ENCODE data around the gene CCDC17.

- TF ChIP-seq ZNF114 (CRISPR knock-in tag; IDR thresholded peaks at IDR 0.05) = no peak
- no peak for TF ChIP-seq CTCF (conservative IDR thresholded peaks at IDR 0.05; ENCODE audit: low read depth in 2 of 2)
- TF ChIP-seq, protein P1, sequence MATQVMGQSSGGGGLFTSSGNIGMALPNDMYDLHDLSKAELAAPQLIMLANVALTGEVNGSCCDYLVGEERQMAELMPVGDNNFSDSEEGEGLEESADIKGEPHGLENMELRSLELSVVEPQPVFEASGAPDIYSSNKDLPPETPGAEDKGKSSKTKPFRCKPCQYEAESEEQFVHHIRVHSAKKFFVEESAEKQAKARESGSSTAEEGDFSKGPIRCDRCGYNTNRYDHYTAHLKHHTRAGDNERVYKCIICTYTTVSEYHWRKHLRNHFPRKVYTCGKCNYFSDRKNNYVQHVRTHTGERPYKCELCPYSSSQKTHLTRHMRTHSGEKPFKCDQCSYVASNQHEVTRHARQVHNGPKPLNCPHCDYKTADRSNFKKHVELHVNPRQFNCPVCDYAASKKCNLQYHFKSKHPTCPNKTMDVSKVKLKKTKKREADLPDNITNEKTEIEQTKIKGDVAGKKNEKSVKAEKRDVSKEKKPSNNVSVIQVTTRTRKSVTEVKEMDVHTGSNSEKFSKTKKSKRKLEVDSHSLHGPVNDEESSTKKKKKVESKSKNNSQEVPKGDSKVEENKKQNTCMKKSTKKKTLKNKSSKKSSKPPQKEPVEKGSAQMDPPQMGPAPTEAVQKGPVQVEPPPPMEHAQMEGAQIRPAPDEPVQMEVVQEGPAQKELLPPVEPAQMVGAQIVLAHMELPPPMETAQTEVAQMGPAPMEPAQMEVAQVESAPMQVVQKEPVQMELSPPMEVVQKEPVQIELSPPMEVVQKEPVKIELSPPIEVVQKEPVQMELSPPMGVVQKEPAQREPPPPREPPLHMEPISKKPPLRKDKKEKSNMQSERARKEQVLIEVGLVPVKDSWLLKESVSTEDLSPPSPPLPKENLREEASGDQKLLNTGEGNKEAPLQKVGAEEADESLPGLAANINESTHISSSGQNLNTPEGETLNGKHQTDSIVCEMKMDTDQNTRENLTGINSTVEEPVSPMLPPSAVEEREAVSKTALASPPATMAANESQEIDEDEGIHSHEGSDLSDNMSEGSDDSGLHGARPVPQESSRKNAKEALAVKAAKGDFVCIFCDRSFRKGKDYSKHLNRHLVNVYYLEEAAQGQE (IDR thresholded peaks at IDR 0.05; ENCODE audit: unreplicated experiment) = no peak
- no peak for TF ChIP-seq EZH2 (IDR thresholded peaks at IDR 0.05; ENCODE audit: low read depth, unreplicated experiment)
- TF ChIP-seq ZNF462 (CRISPR knock-in tag; IDR thresholded peaks at IDR 0.05) = no peak
- TF ChIP-seq CREB1 (CRISPR knock-in tag; IDR thresholded peaks at IDR 0.05; ENCODE audit: low read depth) = no peak
- TF ChIP-seq STAT1 (IDR thresholded peaks at IDR 0.05; ENCODE audit: unreplicated experiment) = no peak
Measured at GRCh38 chr1:45623972-45624371, at the start of gene CCDC17.

All from GM23338 (cell line).